ENCODE results near the gene SRSF11.

Gene SRSF11

DNA sequence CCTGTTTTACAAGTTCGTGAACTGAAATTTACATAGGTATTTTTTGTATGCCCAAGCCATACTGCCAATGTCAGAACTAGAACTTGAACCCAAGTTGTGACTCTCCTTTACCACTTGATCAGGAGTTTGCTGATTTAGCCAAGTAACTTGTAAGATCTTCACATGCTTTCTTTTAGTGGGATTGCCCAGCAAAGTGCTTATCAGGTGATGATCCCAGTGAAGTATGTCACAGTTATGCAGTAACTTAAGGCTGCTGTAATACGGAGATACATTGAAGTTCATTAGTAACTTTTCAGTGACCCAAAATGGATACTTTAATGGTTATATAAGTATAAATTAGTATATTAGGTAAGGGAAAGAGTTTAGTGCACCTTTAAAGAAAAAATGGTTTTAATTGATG is 3.8 kb downstream of the SRSF11 start:
- no peak for DNase-seq

DNA sequence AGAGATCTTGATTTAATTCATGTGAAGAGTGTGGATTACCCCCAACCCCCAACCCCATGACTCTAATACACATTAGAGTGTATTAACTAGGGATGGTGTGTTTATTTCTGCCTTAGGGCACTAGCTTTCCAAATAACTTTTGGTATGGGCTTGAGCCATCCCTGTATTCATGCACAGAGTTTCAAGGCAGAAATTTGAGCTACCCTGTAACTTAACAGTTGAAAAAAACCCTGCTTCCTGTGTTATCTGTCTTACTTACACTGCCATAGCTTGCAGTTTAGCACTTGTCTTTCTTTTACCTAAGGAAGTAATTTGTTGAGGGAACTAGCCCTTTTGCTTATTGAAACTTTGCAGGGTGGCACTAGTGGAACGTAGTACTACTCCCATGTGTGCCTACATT is 6.3 kb downstream of the SRSF11 start:
- no peak for DNase-seq

DNA sequence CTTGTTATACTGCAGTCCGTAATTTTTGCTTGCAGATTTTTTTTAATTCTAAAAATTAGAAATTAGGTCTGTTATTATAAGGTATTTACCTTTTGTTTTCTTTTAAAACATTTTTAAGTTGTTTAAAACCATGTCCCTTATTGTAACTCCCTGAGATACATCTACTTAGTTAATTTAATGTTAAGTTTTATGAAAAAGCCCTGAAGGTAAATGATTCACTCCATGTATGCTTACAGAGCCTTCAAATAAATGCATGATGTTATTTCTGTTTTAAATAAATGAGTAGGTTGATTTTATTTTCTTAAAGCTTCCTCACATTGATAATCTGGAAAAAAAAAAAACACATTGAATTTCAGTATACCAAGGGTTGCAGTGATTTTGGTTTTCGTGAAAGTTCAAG is 7.5 kb downstream of the SRSF11 start:
- DNase-seq, result no peak

DNA sequence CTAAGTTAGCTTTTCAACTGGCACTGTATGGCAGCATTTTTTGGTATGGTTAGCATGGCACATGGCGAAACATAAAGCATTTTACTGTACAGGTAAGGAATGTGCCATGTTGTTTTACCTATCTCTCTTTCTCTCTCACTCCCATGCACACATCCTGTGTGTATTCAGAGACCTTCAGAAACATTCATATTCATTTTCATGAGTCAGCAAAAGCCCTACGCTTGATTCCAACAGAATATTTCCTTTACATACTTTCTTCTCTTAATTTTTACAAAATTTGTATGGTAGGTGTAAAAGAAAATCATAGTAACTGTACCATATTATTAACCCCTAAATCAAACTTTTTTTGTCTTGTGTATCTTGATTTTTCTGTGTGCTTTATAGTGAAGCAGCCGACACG is 10.3 kb downstream of the SRSF11 start:
- DNase-seq, result no peak

DNA sequence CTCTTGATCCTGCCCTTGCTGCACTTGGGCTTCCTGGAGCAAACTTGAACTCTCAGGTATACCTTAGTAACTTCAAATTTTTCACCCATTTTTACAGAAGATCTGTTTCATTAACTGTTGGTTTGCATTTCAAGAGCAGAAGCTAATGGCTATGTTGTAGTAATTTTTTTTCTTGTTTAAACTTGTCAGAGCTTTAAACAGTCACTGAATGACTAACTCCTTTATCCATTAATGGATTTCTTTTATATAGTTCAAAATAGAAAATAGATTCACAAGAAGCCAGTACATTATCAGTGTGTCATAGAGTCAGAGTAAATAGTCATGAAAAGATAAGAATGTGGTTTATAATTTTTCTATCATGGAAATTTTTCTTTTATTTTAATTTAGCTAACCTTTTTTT is 13.6 kb downstream of the SRSF11 start:
- DNase-seq, result no peak

DNA sequence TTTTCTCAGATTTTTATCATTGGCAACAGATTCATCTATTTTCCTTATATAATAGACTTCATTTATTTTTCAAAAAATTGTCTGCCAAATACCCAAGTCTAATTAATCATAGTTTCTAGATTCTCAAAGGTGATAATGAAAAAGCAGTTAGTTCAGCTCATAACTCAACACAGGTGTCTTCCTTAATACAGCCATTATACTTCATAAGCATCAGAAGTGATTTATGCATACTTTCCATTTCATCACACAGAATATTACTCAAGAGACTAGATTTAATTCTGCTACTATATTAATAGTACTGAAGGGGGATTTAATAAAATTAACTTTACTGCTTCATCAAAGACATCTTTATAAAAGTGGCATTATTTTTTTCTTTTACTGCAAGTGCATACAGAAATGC is 18.8 kb downstream of the SRSF11 start:
- no peak for DNase-seq

DNA sequence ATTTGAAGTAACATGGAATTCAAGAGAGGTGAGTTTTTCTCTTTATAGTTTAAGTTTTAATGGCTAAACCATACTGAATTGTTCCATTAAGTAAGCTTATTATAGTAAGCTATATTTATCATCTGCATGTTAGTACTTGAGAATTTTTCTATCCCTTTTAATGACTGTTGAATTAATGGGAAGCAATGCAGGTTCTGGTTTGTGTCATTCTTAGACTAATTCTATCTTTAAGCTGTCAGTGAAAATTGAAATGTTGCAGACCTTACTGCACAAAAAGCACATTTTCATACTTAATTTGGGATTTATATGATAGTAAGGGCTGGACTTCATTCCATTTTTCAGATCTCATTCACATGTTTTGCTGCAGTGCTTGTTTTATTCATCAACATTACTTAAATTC is 25.9 kb downstream of the SRSF11 start:
- no peak for DNase-seq

DNA sequence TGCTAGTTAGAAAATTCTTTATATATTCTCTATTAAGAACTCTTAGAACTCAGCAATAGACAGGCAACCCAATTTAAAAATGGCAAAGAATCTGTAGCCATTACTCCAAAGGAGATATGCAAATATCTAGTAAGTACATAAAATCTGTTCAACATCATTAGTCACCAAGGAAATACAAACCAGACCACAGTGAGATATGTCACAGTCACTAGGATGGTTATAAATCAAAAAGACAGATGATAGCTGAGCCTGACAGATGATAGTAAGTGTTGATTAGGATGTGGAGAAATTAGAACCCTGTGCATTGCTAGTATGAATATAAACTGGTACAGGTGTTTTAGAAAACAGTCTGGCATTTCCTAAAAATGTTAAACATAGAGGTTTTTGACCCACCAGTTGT is 26.6 kb downstream of the SRSF11 start:
- no peak for DNase-seq

DNA sequence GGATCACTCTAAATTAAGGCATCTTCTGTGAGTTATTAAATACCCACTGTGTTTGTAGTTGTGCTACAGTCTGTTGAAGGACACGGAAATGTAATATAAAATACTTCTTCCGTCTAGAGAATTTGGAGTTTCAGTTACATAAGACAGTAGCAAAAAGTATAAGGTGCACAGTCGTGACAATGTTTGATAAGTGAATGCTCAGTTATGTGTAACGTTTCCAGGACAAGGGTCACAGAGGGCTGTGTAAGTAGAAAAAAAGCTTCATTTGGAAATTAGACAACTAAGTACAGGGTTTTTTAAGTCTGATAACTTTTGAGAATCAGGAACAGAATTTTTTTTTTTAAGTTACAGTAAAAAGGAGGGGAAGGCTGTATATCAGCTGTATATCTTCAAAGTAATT is 27.5 kb downstream of the SRSF11 start:
- DNase-seq, result no peak

DNA sequence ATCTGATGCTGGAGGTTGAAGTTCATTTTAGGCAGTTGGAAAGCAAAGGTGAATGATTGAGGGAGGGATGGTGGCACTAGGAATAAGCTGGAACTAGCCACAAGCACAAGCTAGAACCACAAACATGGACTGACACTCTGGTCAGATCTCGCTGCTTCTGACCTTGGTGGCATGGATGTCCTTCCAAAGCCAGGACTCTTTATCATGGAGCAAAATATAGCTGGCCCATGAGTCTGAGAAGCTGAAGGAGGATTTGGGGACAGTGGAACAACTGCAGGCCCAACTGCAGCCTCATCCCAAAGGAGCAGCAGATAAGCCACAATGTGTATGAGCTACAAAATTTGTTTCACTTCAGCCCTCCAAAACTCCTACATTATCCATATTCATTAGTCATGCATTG is 35.5 kb downstream of the SRSF11 start:
- DNase-seq, result no peak

DNA sequence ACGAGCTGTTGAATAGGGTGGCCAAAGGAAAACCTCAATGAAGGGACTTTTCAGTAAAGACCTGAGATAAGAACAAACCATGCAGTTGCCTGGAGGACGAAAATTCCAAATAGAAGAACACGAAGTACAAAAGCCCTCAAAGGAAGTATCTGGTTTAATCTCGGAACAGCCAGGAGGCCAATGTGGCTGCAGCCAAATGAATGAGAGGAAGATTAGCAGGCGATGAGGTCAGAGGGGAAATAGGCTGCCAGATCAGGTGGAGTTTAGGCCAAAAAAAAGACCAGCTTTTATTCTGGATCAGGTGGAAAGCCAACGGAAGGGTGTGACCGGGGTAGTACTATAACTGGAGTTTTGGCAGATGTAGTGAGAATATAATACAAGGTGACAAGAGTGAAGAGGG is 43.7 kb downstream of the SRSF11 start:
- DNase-seq, result no peak

DNA sequence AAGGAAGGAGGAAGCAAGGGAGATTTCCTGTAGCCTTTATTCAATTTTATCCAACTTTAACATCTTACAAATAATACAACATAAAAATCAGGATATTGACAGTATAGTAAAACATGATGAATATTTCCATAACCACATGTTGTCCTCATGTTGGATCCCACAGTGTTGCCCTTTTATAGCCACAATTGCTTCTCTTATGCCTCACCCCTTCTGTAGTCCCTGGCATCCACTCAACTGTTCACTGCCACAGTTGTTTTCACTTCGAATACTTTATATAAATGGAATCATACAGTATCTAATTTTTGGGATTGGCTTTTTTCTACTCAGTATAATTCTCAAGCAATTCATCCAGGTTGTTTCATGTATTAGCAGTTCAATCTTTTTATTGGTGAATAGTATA is 44.8 kb downstream of the SRSF11 start:
- DNase-seq, result no peak

DNA sequence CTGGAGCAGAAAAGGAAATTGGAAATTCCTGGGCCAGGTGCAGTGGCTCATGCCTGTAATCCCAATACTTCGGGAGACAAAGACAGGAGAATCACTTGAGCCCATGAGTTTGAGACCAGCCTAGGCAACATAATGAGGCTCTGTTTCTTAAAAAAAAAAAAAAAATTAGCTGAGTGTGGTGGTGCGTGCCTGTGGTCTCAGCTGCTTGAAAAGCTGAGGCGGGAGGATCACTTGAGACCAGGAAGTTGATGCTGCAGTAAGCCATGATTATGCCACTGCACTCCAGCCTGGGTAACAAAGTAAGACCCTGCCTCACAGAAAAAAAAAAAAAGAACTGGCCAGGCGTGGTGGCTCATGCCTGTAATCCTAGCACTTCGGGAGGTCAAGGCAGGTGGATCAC is 56.7 kb downstream of the SRSF11 start:
- DNase-seq, result no peak

DNA sequence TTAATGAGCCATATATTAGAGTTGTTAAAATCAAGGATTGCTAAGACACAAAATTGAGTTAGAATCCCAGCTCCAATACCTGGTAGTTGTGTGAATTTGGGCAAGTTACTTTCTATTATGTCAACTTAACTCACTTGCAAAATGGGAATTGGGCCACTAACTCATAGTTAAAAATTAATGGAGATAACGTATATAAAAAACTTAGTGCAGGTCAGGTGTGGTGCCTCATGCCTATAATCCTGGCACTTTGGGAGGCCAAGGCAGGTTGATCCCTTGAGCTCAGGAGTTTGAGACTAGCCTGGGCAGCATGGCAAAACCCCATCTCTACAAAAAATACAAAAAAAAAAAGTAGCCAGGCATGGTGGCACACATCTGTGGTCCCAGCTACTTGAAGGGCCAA is 57.5 kb downstream of the SRSF11 start:
- no peak for DNase-seq

DNA sequence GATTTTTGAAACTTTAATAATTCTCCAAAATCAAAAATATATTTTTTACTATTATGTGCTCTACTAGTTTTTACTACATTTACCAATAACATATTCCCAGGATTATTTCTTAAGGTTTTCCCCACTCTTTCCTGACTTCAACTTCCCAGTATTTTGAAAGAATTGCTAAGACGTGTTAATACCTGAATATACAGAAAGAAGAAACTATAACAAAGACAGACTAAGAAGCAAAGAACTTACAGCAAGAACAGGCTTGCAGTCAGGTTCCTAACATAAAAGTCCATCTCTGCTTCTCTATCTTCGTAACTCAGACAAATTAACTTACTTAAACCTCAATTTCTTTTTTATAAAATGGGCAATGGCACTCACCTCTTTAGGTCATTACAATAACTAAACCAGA is 63.2 kb downstream of the SRSF11 start:
- DNase-seq, result no peak

DNA sequence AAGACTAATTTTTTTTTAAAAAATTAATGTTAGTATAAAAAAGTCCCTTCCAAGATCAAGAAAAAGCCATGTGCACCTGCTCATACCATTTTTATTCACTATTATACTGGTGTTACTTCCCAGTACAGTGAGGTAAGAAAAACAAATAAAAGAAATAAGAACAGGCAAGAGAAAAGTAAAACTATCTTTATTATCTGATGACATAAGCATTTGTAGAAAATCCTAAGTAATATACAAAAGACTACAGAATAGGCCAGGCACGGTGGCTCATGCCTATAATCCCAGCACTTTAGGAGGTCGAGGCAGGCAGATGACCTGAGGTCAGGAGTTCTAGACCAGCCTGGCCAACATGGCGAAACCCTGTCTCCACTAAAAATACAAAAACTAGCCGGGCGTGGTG is 65.3 kb downstream of the SRSF11 start:
- no peak for DNase-seq

DNA sequence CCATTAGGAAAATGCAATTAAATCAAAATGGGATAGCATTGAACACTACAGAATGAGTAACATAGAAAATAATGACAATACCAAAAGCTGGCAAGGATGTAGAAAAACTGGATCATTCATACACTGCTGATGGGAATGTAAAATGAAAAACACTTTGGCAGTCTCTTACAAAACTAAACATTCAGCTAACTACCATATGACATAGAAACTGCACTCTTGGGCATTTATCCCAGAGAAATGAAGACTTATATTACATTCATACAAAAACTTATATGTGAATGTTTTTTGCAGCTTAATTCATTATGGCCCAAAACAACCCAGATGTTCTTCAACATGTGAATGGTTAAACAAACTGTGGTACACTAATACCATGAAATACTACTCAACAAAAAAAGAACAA is 67.0 kb downstream of the SRSF11 start:
- no peak for DNase-seq

DNA sequence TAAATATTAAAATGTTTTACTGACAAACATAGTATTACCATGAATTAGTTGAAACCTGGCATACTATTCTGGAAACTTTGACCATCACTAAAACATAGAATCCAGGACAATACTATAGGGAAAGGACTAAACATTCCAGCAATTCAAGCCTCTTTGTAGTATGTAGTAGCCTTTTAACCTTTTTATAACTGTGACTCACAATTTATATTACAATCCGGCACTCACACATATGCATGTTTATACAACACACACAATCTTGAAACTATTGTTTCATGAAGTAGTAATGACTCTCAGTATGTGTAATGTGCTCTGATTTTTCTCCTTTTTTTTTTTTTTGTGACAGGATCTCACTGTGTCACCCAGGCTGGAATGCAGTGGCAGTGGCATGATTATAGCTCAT is 69.0 kb downstream of the SRSF11 start:
- DNase-seq, result no peak

DNA sequence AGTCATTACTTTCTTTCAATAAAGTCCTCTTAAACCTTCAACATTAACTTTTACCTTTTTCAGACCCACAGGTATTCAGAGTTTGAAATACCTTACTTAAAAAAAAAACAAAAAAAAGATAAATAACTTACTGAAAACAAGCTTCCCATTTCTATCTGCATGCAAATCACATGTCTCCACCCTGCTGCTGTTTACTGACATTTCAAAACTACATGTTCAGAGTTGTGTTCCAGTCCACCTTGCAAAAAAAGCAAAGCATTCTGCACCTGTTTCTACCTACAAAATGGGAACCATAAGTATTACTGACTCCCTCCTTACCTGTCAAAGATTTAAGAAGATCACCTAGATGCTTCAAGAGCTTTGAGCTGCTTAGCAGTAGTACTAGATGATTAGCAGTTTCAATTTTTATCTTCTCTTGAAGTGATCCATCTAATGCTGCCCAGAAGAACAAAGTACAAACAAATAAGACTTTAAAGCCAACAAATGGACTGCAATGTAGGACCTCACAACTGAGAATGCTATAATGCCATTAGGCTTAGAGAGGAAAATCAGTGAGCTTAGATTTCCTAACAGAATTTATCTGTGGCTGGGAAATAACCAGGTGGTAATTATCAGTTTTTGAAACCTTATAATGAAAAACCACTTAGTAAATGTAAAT is 72.1 kb downstream of the SRSF11 start:
- DNase-seq, result no peak

DNA sequence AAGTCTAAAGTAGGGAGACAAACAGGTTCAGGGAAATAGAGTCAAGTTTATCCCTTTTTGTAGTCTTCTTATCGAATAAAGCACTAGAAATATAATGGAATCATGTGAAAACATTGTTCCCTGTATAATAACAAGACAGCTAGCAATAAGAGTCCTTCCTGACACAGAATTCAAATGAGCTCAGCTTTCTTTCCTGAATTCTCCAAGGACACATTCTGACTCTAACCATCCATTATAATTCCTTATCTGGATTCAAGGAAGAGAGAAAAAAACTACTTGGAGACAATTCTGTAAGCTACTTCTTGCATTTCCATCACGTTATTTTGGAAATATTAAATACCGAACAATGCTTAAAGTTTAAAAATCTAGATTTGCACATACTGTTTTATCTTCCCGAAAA is 74.6 kb downstream of the SRSF11 start:
- no peak for DNase-seq

DNA sequence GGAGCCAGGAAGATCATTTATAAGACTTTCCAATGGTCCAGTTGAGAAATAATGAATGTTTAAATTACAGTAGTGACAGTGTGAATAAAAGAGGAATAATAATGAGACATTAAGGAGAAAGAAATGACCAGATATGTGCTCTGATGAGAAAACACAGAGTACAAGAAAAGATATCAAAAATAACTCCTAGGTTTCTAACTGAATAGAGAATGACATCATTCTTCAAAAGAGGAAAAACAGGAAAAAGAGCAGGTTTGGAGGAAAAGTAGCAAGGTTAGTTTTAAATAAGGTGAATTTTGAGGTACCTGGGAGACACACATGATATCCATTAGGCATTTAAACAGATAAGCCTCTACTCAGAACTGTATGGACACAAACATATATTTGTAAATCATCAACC is 78.3 kb downstream of the SRSF11 start:
- no peak for DNase-seq

Data from activated effector memory CD4-positive, alpha-beta T cell treated with Interleukin-2 at 50 U/mL for 16 hours (primary cell).